Stimulated activated CD8-positive, alpha-beta memory T cell treated with anti-CD3 and anti-CD28 coated beads, Interleukin-7, amount 100 ng/mL, for 4 hours (primary cell): ENCODE data around the gene TUBGCP4.
"Not testable (repeated sequence)": the region's sequence is repeated elsewhere in the genome, so short reads cannot be mapped to it uniquely, and the experiment has no call there.

Source experiments
- DNase-seq, 2 donors: peaks; one replicate each; pipeline ENCODE4 v3.0.0-alpha.2; 2020; ENCODE audit warnings: low read depth in 2 of 2

Gene TUBGCP4, protein sequence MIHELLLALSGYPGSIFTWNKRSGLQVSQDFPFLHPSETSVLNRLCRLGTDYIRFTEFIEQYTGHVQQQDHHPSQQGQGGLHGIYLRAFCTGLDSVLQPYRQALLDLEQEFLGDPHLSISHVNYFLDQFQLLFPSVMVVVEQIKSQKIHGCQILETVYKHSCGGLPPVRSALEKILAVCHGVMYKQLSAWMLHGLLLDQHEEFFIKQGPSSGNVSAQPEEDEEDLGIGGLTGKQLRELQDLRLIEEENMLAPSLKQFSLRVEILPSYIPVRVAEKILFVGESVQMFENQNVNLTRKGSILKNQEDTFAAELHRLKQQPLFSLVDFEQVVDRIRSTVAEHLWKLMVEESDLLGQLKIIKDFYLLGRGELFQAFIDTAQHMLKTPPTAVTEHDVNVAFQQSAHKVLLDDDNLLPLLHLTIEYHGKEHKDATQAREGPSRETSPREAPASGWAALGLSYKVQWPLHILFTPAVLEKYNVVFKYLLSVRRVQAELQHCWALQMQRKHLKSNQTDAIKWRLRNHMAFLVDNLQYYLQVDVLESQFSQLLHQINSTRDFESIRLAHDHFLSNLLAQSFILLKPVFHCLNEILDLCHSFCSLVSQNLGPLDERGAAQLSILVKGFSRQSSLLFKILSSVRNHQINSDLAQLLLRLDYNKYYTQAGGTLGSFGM

DNA sequence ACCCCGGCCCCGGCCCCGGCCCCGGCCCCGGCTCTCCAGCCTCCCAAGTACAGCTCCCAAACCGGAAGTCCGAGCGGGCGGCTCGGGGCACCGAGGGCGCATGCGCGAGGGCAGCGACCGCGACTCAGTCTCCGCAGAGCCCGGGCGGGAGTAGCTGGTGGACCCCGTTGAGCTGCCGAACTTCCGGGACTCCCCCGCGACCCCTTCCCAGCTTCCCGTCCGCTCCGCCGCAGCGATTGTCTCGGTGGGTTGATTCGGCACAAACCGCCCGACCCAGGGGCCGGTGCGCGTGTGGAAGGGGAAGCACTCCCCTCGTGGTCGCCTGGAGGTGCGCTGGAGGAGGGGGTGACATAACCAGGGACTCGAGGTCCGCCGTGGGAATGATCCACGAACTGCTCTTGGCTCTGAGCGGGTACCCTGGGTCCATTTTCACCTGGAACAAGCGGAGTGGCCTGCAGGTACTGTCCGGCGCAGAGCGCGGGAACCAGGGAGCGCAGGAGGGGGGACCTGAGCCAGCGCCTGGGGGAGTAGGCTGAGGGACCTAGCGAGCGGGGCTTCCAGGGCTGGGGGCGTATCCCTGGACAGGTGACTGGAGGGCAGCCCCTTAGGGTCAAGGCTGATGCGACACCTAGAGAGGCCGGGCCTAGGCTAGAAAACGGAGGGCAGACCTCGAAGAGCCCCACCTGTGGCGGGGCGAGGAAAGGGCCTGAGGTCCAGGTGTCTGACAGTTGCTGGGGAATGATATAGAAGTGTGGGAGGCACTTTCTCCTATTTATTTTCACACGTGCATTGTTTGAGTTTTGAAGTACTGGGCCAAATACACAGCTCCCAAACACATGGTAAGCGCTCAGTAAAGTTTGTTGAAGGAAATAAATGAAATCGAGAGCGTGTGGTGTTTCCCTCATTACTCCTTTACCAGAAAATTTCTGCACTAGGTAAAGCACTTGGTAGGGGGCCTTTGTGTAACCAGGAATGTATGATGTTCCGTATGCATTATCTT lies at the start of gene TUBGCP4, which contains the start of gene ZSCAN29:
TUBGCP4 (plus strand) TSS at position 127 of the 1,000 bp plus-strand sequence; CDS start at position 381, 254 bp downstream.
ZSCAN29 (minus strand) TSS at position 69 of the 1,000 bp plus-strand sequence. CDS start 1,130 bp downstream, outside the sequence.
- peak; percentile 52 to 73 for DNase-seq

- DNase-seq = no peak
These were observed 45.7 kb upstream of the TUBGCP4 start for GRCh38 chr15:43325039-43325684.

- DNase-seq = no peak
These were observed 41.5 kb upstream of the TUBGCP4 start for GRCh38 chr15:43329217-43329959.

DNA sequence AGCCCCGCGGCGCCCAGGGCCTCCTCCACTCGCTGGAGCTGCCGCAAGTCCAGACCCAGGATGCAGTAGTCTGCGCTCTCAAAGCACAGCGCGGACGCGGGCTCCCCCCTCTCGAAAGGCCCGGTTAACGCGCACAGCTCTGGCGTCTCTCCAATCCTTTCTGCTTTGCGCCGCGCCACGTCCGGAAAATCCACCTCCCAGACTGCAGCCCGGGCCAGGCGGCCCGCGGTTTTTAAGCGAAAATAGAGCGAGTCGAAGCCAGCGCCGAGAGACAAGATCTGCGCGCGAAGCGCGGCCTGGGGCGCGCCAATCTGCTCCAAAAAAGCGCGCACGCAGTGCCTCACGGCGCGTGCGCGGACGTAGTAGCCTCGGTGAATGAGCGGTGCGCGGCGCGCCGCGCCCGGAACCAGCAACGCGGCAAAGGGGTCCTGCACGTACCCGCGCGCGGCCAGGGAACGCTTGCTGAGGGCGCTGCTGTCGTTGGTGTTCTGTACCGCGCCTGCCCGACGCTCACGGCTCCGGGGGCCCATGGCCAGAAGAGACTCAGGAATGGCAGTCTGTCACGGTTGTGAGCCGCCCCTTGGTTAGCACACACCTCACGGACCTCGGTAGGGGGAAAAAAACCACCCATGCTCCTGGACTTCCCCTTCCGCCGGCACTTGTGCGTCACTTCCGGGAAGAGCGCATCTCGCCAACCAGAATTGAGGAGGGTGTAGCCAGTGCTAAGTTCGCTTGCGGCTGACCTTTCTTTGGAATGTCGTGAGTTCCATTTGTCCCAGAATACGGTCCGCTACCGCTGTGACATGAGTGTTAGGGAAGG lies 40.7 kb upstream of the TUBGCP4 start, which contains the start of gene LCMT2:
LCMT2 (minus strand) TSS at position 614 of the 820 bp plus-strand sequence; CDS start at position 530, 84 bp downstream.
- peak; percentile 83 to 84 for DNase-seq

DNA sequence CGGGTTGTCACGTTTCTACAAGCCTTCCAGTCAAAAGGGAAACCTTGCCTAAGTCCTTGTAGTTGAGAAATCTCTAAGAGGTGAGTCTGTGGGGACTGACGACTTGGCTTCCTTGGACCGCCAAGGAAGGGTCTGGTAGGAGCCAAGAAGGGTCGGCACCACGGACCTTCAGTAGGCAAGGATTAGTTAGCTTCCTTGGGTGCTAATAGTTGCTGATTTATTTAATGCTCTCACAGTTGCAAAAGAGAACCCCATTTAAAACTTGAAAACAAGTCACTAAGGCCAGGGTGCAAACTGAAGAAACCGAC lies 40.2 kb upstream of the TUBGCP4 start:
- DNase-seq = no peak

- DNase-seq = no peak
These were observed 24.6 kb upstream of the TUBGCP4 start for GRCh38 chr15:43346305-43346704.

- DNase-seq = no peak
These were observed 23.8 kb upstream of the TUBGCP4 start for GRCh38 chr15:43347114-43347513.

GRCh38 chr15:43352693-43353382 lies 18.1 kb upstream of the TUBGCP4 start:
- DNase-seq = no peak

DNA sequence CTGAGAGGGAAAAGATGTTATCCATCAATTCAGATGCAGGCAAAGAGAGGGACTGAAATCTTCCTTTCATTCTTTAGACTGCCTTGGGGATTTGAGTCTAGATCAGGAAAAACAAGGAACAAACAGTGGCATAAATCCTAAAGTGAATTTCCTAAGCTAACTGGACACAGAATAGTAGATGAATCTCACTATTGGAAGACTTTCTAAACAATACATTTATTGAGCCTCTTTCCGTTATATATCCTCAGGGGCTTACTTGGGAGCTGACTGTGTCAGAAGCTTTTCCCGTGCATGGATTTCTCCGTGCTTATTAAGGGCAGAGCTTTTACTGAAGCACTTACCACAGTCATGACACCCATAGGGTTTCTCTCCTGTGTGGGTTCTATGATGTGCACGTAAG lies 10.1 kb upstream of the TUBGCP4 start:
- DNase-seq = no peak

GRCh38 chr15:43361313-43361903 lies 9.5 kb upstream of the TUBGCP4 start:
- no peak for DNase-seq

GRCh38 chr15:43370310-43370974 lies 459 bp upstream of the TUBGCP4 start:
- no peak for DNase-seq

- peak in 1 of 2 donors; percentile 20 for DNase-seq
These were observed 5.3 kb downstream of the TUBGCP4 start for GRCh38 chr15:43376017-43376705.

DNA sequence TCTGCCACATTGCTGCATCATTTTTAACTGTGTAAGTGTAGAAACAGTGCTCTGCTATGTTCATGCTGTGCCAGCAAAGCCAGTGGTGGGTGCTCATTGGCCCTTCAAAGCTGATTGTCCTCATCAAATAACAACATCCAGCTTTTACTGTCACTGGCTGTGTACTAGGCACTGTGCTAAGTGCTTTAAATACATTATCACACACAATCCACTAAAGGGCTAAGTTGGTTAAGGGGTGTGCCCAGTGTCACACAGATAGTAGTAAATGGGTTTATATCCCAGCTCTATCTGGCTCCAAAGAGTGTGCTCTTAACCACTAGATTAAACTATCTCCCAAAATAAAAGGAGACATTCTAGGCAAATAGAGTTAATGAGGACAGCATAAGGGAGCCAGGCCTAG lies 7.7 kb downstream of the TUBGCP4 start:
- no peak for DNase-seq

GRCh38 chr15:43382310-43382709 lies 11.4 kb downstream of the TUBGCP4 start:
- DNase-seq = no peak

- no peak for DNase-seq
These were observed 12.2 kb downstream of the TUBGCP4 start for GRCh38 chr15:43383070-43383469.

DNA sequence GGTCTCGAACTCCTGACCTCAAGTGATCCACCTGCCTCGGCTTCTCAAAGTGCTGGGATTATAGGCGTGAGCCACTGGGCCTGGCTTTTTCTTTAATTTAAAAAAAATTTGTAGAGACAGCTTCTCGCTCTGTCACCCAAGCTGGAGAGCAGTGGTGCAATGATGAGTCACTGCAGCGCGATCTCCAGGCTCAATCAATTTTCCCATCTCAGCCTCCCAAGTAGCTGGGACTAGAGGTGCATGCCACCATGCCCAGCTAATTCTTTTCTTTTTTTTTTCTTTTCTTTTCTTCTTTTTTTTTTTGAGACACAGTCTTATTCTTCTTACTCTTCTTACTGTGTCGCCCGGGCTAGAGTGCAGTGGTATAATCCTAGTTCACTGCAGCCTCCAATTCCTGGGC lies 19.8 kb downstream of the TUBGCP4 start:
- no peak for DNase-seq

DNA sequence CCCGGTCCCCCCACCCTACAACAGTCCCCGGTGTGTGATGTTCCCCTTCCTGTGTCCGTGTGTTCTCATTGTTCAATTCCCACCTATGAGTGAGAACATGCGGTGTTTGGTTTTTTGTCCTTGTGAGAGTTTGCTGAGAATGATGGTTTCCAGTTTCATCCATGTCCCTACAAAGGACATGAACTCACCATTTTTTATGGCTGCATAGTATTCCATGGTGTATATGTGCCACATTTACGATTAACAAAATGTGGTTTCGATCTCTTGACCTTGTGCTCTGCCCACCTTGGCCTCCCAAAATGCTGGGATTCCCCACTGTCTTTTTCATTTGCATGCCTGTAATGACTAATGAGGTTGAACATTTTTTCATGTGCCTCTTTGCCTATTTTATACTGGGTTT lies 22.7 kb downstream of the TUBGCP4 start:
- DNase-seq = not testable (repeated sequence)
